ENCODE results near the gene LYRM9.
"Not testable (repeated sequence)": the region's sequence is repeated elsewhere in the genome, so short reads cannot be mapped to it uniquely, and the experiment has no call there.

Gene LYRM9

DNA sequence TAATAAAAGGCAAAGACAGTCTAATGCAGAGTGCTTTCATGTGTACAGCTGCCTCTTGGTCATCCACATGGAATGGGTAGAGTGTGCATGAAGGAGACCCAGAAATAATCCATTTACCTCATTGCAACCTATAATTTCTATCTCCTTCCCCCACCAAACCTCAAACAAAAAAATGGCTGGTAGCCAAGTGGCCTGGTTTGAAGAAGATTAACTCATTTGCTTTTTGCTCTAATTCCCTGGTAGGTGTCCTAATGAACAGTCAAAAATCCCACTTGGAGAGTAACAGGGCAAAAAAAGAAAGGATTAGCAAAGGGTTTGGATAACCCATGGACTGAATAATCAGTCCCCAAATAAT lies 13.0 kb upstream of the LYRM9 start:
- no peak for DNase-seq (ENCODE audit: low spot score)

DNA sequence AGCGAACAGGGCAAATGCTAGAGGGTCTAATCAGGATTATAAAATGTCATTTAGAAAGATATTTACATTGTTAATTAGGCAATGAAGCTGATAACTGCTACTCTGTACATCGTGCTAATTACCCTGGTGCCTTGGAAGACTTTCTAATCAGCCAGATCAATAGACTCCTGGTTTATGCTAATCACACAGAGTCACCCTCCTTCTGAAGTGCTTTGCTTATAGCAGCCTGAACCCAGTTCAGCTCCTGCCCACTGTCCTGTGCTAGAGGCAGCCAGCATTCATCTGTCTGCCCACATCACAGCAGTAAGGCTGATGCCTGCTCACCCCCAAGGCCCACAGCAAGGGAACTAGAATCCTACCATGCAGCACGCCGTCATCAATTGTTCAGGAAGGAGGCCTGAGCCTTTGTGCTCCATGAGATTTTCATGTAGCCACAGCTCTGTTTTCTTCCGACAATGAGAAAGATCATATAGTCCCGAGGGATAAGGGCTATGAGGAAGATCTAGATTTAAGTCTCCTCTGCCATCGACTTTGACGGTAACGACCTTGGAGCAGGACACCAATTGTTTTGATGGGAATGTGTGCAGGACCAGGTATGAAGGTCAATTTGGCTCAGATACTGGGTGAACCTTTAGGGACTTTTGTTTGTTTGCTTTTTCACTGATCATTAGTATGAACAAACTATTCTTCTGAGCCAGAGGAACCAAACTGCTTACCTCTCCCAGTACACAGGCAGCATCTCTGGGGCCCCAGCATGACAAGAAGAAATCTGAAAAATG lies 12.5 kb upstream of the LYRM9 start:
- DNase-seq (ENCODE audit: low spot score): no peak

DNA sequence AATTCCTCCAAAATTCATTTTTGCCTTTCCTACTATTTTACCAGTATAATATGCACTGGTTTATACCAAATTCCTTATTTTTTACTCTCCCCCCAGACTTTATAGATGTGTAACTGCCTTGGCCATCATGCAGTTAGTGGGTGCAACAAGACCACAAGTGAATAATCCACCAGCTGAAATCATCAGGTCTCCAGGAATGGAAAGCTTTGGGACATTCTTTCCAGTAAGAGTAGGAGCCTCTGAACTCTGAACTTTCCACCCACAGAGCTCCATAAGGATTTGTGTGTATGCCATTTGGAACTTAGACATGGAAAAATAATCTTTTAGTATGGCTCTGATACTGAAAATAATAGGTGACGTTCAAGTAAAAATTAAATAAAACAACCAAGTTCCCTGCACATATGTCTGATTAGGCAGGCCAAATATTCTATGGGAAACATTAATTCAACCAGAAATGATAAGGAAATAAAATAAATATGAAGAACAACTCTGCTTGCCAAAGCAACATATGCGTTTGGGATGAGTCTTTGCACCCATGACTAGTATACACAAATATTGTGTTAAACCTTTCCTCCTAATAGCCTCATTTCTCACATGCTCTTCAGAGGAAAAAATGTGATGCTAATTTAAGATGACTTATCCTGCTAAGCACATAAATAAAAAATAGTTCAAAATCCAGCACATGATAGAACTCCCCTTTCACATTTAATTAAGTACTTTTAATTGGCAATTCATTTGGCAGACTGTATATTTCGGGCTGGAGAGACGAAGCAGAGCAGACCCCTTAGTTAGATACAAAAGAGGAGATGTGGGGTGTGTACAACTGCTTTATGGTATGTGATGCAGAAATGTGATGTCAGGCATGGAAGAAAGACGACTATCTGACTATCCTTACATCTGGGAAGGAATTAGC lies 11.6 kb upstream of the LYRM9 start:
- no peak for DNase-seq (ENCODE audit: low spot score)

DNA sequence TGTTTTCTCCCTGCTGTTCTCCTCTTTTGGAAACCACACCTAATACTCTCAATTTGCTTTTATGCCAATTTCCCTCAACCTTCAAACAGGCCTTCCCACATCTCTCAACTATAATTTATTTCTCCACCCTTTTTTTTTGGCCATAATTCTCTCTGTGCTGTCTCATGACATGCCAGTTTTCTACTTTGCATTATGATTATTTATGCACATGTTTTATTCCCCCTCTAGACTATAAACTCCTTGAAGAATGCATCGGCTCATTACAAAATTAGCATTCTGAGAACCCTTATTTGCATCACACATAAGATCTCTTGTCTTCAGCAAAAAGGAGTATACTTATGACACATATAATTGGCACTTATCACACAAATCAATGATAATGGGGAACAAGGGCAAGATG lies 10.9 kb upstream of the LYRM9 start:
- DNase-seq (ENCODE audit: low spot score): no peak

DNA sequence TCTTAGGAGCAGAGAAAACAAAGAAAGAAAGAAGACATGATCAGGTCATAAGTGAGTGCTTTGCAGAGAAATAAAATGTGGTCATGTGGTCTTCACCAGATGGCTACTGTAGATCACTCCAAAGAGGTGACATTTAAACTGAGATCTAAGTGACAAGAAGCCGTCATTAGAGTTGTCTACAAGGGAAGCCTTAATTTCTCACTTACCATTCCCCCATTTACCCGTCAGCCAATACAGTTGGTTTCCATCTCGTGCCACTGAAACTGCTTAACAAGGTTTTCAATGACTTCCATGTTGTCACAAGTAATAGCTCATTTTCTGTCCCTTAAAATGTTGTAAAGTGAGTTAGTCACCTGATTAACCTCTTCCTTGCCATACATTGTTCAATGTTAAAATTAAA lies 6.4 kb upstream of the LYRM9 start:
- no peak for DNase-seq (ENCODE audit: low spot score)

DNA sequence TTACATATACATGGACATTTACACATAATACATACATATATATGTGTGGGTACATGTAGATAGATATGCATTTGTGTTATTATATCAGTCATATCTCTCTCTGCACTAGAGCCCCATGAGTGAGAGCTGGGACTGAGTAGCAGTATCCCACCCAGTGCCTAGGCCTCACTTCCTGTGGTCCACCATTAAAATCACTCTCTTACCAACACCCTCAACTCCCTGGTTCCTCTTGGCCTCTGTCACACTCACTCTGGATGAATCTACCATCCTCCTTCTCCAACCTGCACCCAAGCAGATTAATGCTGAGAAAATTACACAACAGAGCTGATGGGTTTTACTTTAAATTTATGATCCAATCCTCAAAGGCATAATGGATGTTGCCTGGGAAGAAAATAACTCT lies 4.9 kb upstream of the LYRM9 start:
- no peak for DNase-seq (ENCODE audit: low spot score)

DNA sequence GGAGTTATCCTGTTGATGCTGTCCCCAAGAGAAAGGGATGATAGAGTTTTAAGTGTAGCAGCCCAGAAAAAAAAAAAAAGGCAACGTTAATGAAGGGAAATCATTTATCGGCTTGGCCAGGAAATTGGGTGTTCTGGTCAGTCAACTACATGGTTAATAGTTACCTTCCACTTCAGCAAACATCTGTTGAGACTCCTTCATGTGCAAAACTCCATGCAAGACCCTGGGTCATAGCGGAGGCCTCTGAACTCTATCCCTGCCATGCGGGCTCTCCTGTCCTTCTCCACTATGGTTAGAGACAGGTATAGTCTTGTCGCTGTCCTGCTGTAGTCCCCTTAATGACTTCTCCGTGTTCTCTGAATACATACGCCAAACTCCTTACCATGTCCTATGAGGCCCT lies 3.5 kb upstream of the LYRM9 start:
- no peak for DNase-seq (ENCODE audit: low spot score)

DNA sequence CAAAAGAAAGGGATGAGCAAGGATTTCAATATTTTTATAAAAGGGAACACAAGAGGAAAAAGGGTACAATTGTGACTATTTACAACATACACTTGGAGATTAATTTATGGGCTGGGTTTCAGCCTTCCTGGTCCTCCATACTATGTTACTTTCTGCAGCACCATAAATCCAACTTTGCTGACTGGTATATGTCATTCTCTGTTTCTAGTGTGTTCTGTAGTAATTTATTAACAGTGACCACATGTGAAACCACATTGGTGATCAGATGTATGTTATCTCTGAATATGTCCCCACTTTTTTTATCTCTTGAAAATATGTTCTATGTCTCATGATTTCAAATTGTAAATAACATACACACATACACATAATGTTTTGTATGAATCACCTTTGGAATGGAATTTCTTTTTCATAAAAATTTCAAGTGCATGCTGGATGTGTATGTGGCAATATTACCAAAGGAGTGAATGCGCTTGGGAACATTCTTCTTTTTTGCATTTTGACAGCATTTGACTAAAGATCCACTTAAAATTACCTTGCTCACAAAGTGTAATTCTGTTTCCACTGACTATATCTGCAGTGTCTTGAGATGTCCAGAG lies 2.9 kb upstream of the LYRM9 start:
- DNase-seq (ENCODE audit: low spot score): no peak

DNA sequence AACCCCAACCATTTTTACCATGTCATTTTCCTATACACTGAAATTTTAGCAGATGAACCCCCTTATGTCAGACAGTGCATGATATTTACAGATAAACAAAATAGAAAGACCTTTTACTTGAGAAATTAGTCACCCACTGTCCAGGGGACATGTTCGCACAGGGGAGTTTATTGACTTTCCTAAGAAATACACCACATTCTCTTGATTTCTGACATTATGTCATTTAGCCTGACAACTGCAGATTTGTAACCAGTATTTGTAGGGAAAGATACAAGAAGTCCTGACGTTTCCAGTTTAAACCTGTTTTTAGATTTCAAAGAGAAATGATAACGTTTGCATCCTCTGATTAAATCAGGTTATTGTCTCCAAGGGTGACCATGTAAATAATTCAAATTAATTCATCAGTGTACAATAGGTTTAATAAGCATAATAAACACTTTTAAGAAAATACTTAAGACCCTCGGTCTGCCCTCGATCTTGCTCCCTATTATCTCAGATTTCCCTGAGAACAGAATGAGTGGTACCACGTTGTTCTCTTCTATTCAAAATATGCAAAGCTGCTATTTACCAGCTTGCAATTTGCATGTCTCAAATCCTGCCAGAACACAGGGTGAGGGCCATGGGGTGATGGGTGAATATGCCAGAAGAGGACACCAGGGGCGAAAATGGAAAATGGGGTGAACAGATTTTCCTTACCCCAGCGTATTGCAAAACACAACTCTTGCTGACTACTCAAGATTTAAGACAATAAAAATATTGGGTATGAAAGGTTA lies 2.1 kb upstream of the LYRM9 start:
- DNase-seq (ENCODE audit: low spot score): no peak

DNA sequence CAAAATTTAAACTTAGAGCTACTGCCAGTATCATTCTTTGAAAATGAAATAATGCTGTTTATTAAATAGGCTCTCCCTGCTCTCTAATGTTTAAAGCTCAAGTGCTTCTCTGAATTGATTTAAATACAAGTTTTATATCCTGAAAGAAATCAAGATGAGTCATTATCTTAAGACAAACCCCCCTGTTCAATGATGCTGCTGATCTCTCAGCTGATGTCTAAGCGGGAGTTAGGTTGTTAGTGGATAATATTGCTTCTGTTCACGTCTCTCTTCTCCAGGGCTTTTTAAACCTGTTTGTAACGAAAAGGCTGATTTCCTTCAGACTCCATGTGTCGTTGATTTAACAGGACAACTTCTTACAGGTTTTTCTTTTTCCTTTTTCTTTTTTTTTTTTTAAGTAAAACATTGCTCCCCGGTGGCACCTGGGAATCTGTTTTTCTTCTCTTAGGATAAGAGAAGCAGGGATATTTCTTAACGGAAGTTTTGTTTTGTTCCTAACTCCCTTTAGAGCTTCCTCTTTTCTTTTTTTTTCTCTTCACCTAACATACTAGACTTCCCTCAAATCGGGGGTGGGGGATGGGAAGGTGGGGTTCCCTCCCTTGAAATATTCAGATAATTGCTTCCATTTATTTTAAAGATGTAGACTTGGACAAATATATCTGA lies 807 bp upstream of the LYRM9 start:
- no peak for DNase-seq (ENCODE audit: low spot score)

DNA sequence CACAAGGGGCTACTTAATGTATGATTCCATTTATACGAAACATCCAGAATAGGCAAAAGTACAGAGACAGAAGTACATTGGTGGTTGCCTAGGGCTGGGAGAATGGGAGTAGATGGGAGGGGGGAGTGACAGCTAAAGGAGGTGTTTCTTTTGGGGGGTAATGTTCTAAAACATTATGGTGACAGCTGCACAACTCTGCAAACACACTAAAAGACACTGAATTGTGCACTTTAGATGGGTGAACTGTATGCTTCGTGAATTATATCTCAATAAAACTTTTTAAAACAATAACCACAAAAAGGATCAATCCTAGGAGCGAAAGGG lies 661 bp downstream of the LYRM9 start:
- no peak for DNase-seq (ENCODE audit: low spot score)

DNA sequence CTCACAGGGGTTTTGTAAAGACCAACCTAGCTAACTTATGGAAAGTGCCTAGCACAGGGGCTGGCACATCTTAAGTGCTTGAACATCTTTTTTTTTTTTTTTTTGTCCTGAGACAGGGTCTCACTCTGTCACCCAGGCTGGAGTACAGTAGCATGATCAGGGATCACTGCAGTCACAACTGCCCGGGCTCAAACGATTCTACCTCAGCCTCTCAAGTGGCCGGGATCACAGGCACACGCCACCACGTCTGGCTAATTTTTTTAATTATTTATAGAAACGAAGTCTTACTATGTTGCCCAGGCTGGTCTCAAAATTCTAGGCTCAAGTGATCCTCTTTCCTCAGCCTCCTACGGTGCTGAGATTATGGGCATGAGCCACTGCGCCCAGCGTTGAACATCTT lies 1.3 kb downstream of the LYRM9 start:
- no peak for DNase-seq (ENCODE audit: low spot score)

DNA sequence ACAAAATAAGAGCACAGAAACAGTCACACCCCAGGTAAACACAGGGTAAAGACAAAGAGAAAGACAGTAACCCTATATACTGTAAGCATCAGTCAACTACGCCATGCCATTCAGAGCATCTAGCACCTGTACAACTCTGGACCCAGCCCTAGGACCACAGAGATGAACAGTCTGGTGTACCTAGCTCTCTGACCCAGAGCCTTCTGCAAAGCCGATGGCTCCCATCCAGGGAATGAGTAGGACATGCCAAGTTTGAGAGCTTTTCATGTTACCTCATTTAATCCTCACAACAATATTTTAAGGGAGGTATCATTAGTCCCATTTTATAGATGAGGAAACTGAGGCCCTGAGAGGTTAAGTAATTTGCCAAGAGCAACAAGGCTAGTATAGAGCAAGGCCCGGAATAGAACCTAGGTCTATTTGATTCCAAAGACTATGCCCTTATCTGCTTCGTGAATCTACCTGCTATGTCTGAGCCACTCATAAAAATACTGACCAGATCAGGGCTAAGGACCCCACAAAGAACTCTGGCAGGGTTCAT lies 3.4 kb downstream of the LYRM9 start:
- DNase-seq (ENCODE audit: low spot score): no peak

DNA sequence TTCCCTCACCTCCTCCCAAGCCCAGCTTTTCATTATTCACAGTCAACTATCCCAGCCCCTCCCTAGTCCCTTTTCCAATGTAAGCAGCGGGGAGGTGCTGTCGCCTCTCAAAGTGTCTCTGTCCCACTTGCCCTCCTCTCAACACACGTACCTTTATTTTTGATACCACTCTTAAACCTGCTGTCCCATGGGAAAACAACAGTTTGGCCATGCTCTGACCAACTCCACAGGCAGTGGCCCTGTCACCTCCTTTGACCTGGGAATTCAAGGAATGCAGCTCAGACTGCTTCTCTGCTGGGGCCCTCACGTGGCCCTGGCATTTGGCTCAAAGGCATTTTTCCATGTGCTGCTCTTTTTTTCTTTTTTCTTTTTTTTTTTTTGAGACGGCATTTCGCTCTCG lies 4.2 kb downstream of the LYRM9 start:
- DNase-seq (ENCODE audit: low spot score): no peak

DNA sequence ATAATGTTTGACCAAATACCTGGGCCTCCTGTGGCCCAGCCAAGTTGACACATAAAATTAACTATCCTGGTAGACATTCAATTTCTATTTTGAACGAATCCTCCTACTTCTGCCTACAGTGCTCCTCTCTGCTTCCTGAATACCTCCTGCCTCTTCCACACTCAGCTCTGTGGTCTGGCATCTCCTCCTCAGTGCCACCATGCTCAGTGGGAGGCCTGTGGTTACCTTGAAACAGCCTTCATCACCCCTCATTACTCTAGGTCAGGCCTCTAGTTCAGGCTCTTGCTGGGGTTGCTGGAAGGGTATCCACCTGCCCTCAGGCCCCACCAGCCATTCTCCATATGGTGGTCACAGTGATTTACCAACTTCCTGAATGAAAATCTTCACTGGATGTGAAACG lies 5.1 kb downstream of the LYRM9 start:
- no peak for DNase-seq (ENCODE audit: low spot score)

DNA sequence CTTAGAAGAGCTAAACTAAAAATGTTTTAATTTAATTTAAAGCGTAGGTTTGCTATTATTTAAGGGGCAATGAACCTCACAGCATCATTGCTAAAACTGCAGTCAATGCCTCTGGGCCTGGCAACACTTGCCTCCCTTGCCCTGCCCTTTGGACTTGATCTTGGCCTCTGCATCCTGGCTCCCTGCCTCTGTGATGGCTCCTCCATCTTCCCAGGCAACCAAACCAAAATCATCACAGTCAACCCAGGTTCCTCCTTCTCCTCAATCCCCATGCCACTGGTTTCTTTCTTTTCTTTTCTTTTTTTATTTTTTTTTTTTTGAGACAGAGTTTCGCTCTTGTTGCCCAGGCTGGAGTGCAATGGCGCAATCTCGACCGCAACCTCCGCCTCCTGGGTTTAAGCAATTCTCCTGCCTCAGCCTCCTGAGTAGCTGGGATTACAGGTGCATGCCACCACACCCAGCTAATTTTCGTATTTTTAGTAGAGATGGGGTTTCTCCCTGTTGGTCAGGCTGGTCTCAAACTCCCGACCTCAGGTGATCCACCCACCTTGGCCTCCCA lies 6.7 kb downstream of the LYRM9 start:
- not testable (repeated sequence) for DNase-seq (ENCODE audit: low spot score)

DNA sequence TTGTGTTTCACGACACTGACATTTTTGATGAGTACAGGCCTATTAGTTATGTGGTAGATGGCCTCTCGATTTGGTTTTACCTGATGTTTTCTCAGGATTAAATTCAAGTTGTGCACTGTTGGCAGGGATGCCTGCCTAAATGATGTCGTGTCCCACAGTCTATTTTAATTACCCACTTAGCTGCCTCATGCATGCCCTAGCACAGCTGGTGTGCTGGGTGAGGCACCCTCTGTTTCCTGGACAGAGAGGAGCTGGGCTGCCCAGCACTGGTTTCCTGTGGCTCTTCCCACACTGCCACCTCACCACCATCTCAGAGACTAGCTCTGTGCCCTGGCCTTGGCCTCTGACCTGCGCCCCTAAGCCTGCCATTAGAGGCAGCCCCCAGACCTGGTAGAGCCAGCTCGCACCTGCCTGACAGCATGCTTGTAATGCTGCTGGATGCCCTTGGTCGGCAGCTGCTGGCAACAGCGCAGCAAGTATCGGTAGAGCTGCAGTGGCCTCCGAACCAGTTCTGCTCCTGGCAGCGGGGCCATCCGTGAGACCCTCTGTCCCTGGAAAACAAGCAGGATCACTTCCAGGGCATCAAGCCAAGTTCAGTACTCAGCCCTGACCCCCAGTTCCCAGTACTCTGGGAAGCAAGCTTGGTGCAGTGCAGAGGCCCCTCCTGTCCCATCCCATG lies 10.9 kb downstream of the LYRM9 start:
- no peak for DNase-seq (ENCODE audit: low spot score)

DNA sequence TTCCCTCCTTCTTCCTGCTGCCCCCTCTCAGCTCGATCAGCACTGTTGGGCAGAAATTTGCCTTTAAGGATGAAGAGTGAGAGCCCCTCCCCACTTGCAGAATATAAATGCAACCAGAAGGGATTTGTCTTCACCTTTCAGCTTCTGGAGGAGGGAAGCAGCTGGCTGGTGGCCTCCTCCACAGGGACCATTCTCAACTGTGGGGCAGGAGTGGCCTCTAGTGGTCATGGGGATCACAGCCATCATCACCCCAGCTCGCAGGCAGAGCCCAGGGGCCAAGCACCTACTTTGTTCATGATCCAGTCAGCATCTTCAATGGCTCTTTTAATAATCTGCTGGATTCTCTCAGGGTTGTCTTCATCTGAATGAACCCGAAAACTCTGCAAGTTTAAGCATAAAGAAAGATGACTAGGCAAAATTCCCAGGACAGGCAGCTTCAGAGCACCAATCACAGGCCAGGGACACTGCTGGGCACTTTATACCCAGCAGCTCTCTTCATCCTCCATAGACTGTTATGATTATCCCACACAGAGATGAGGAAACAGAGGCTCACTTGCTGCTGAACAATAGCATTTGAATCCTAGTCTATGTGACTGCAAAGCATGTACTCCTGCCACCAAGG lies 13.1 kb downstream of the LYRM9 start:
- peak; percentile 92 for DNase-seq (ENCODE audit: low spot score)

DNA sequence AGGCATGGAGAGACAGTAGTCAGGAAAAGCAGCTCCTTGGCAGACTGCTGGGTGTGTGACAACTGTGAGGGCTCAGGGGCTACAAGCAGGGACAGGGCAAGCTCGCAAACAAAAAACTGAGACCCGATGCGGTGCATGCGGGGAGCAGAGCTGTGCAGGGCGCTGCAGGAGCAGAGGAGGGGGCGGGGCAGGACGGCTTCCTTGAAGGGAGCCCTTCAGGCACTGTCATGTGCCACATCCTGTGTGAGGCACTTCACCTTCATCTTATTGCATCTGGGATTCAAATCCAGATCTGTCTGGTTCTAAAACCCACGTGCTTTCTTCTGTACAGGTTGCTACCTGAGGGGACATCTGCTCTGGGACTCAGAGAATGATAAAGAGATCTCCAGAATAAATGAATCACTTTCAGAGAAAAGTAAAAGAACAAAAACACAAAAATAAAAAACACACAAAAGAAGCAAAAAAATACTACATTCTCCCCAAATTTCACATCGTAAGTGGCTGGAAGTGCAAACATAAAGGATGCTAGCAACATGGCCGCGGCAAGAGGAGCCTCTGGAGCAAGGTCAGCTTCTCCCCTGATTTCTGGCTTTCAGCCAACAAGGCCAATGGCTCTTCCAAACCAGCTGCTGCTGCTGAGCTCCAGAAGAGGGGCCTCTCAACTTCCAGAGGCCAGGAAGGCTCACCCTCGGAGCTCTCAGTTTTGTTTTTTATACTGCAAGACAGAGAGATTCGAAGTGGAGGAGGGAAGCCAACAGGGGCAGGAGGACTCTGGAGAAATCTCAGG lies 14.2 kb downstream of the LYRM9 start:
- no peak for DNase-seq (ENCODE audit: low spot score)

All from AG20443 (cell line).